Measurements from ENCODE around the gene ENAH. TPM values are rescaled to one million over a fixed set of nuclear protein-coding genes. Genes with fewer than 3 reads are reported as not detected.
"Not testable (repeated sequence)": the region's sequence is repeated elsewhere in the genome, so short reads cannot be mapped to it uniquely, and the experiment has no call there.

The ENAH gene
- total and polyA plus RNA-seq, 4 donors: 47.3 to 415 (median 115) TPM

- ATAC-seq (ENCODE audit: low FRiP score) (no peak), DNase-seq (no peak)
- H3K27me3 ChIP-seq (ENCODE audit: control insufficient read depth in 1 of 2, insufficient read depth in 2 of 2, low read length in 1 of 2): no peaks in the 10 kb centered on the region
- no peak overlapping the region for H3K27ac ChIP-seq (ENCODE audit: low read depth in 1 of 2, low read length in 2 of 2)
- intact Hi-C loops (cut with DNase I): no loop called here
- peaks cover 0 to 4% of the 10 kb centered on the region in 2 donors for H3K4me1 ChIP-seq (ENCODE audit: control insufficient read depth in 1 of 2, insufficient read depth in 2 of 2, low read length in 2 of 2)
- 62 to 73% methylated on average over 1 of the region's 1 CpG for WGBS, 2 donors
- no peaks in the 10 kb centered on the region for H3K36me3 ChIP-seq (ENCODE audit: control insufficient read depth in 1 of 2, insufficient read depth in 2 of 2, low read length in 1 of 2)
- H3K9me3 ChIP-seq (ENCODE audit: control insufficient read depth, low read length): no peaks in the 10 kb centered on the region
- H3K4me3 ChIP-seq (ENCODE audit: low read length in 2 of 2): no peak overlapping the region
Observed at GRCh38 chr1:225522588-225523262, 130.2 kb downstream of the ENAH start.

GRCh38 chr1:225520587-225521227 lies 132.2 kb downstream of the ENAH start:
- DNase-seq: no peak
- no peak overlapping the region for H3K27ac ChIP-seq (ENCODE audit: low read depth in 1 of 2, low read length in 2 of 2)
- H3K36me3 ChIP-seq (ENCODE audit: control insufficient read depth in 1 of 2, insufficient read depth in 2 of 2, low read length in 1 of 2): no peaks in the 10 kb centered on the region
- H3K4me1 ChIP-seq (ENCODE audit: control insufficient read depth in 1 of 2, insufficient read depth in 2 of 2, low read length in 2 of 2): peaks cover 0 to 4% of the 10 kb centered on the region in 2 donors
- intact Hi-C loops (cut with DNase I): no loop called here
- no peak for ATAC-seq (ENCODE audit: low FRiP score)
- WGBS, 2 donors: 98% methylated on average over 7 of the region's 7 CpGs
- no peaks in the 10 kb centered on the region for H3K27me3 ChIP-seq (ENCODE audit: control insufficient read depth in 1 of 2, insufficient read depth in 2 of 2, low read length in 1 of 2)
- H3K4me3 ChIP-seq (ENCODE audit: low read length in 2 of 2): no peak overlapping the region
- no peaks in the 10 kb centered on the region for H3K9me3 ChIP-seq (ENCODE audit: control insufficient read depth, low read length)

GRCh38 chr1:225519166-225519863 lies 133.6 kb downstream of the ENAH start:
- DNase-seq (no peak), ATAC-seq (ENCODE audit: low FRiP score) (no peak)
- 89 to 92% methylated on average over 19 of the region's 19 CpGs for WGBS, 2 donors
- intact Hi-C loops (cut with DNase I): no loop called here
- H3K4me1 ChIP-seq (ENCODE audit: control insufficient read depth in 1 of 2, insufficient read depth in 2 of 2, low read length in 2 of 2): peaks cover 0 to 6% of the 10 kb centered on the region in 2 donors
- no peaks in the 10 kb centered on the region for H3K27me3 ChIP-seq (ENCODE audit: control insufficient read depth in 1 of 2, insufficient read depth in 2 of 2, low read length in 1 of 2)
- no peak overlapping the region for H3K4me3 ChIP-seq (ENCODE audit: low read length in 2 of 2)
- no peaks in the 10 kb centered on the region for H3K36me3 ChIP-seq (ENCODE audit: control insufficient read depth in 1 of 2, insufficient read depth in 2 of 2, low read length in 1 of 2)
- H3K27ac ChIP-seq (ENCODE audit: low read depth in 1 of 2, low read length in 2 of 2): no peak overlapping the region
- no peaks in the 10 kb centered on the region for H3K9me3 ChIP-seq (ENCODE audit: control insufficient read depth, low read length)

GRCh38 chr1:225517697-225518096 lies 135.2 kb downstream of the ENAH start:
- H3K4me3 ChIP-seq (ENCODE audit: low read length in 2 of 2): no peak overlapping the region
- 91 to 92% methylated on average over 8 of the region's 8 CpGs for WGBS, 2 donors
- DNase-seq (no peak), ATAC-seq (ENCODE audit: low FRiP score) (no peak)
- H3K27me3 ChIP-seq (ENCODE audit: control insufficient read depth in 1 of 2, insufficient read depth in 2 of 2, low read length in 1 of 2): no peaks in the 10 kb centered on the region
- H3K4me1 ChIP-seq (ENCODE audit: control insufficient read depth in 1 of 2, insufficient read depth in 2 of 2, low read length in 2 of 2): peaks cover 0 to 6% of the 10 kb centered on the region in 2 donors
- no peaks in the 10 kb centered on the region for H3K9me3 ChIP-seq (ENCODE audit: control insufficient read depth, low read length)
- H3K36me3 ChIP-seq (ENCODE audit: control insufficient read depth in 1 of 2, insufficient read depth in 2 of 2, low read length in 1 of 2): no peaks in the 10 kb centered on the region
- no peak overlapping the region for H3K27ac ChIP-seq (ENCODE audit: low read depth in 1 of 2, low read length in 2 of 2)
- intact Hi-C loops (cut with DNase I): no loop called here

GRCh38 chr1:225517221-225517620 lies 135.7 kb downstream of the ENAH start:
- H3K4me3 ChIP-seq (ENCODE audit: low read length in 2 of 2): no peak overlapping the region
- WGBS, 2 donors: 98 to 99% methylated on average over 6 of the region's 6 CpGs
- H3K27me3 ChIP-seq (ENCODE audit: control insufficient read depth in 1 of 2, insufficient read depth in 2 of 2, low read length in 1 of 2): no peaks in the 10 kb centered on the region
- H3K9me3 ChIP-seq (ENCODE audit: control insufficient read depth, low read length): no peaks in the 10 kb centered on the region
- H3K36me3 ChIP-seq (ENCODE audit: control insufficient read depth in 1 of 2, insufficient read depth in 2 of 2, low read length in 1 of 2): no peaks in the 10 kb centered on the region
- intact Hi-C loops (cut with DNase I): no loop called here
- peak overlapping the region in 1 of 2 donors; percentile 38 for H3K27ac ChIP-seq (ENCODE audit: low read depth in 1 of 2, low read length in 2 of 2)
- H3K4me1 ChIP-seq (ENCODE audit: control insufficient read depth in 1 of 2, insufficient read depth in 2 of 2, low read length in 2 of 2): peaks cover 0 to 6% of the 10 kb centered on the region in 2 donors
- no peak for ATAC-seq (ENCODE audit: low FRiP score)
- DNase-seq: no peak

- WGBS, 2 donors: 40 to 42% methylated on average over 3 of the region's 3 CpGs
- DNase-seq (no peak), ATAC-seq (ENCODE audit: low FRiP score) (no peak)
- Histone ChIP-seq H3K27me3 (ENCODE audit: control insufficient read depth in 1 of 2, insufficient read depth in 2 of 2, low read length in 1 of 2) (no peaks in the 10 kb centered on the region), H3K4me3 (ENCODE audit: low read length in 2 of 2) (no peak overlapping the region), H3K27ac (ENCODE audit: low read depth in 1 of 2, low read length in 2 of 2) (no peak overlapping the region), H3K9me3 (ENCODE audit: control insufficient read depth, low read length) (no peaks in the 10 kb centered on the region), H3K4me1 (ENCODE audit: control insufficient read depth in 1 of 2, insufficient read depth in 2 of 2, low read length in 2 of 2) (peaks cover 0 to 6% of the 10 kb centered on the region in 2 donors), H3K36me3 (ENCODE audit: control insufficient read depth in 1 of 2, insufficient read depth in 2 of 2, low read length in 1 of 2) (no peaks in the 10 kb centered on the region)
- intact Hi-C loops (cut with DNase I): no loop called here
Observed at GRCh38 chr1:225514671-225515081, 138.2 kb downstream of the ENAH start.

GRCh38 chr1:225513576-225513975 lies 139.3 kb downstream of the ENAH start:
- H3K4me1 ChIP-seq (ENCODE audit: control insufficient read depth in 1 of 2, insufficient read depth in 2 of 2, low read length in 2 of 2); DNase-seq; intact Hi-C loops (cut with DNase I); H3K4me3 ChIP-seq (ENCODE audit: low read length in 2 of 2); H3K36me3 ChIP-seq (ENCODE audit: control insufficient read depth in 1 of 2, insufficient read depth in 2 of 2, low read length in 1 of 2); ATAC-seq (ENCODE audit: low FRiP score); H3K27me3 ChIP-seq (ENCODE audit: control insufficient read depth in 1 of 2, insufficient read depth in 2 of 2, low read length in 1 of 2); H3K27ac ChIP-seq (ENCODE audit: low read depth in 1 of 2, low read length in 2 of 2); H3K9me3 ChIP-seq (ENCODE audit: control insufficient read depth, low read length): not testable (repeated sequence)
- 97 to 99% methylated on average over 9 of the region's 9 CpGs for WGBS, 2 donors

- H3K36me3 ChIP-seq (ENCODE audit: control insufficient read depth in 1 of 2, insufficient read depth in 2 of 2, low read length in 1 of 2): no peaks in the 10 kb centered on the region
- H3K4me3 ChIP-seq (ENCODE audit: low read length in 2 of 2): no peak overlapping the region
- no peaks in the 10 kb centered on the region for H3K9me3 ChIP-seq (ENCODE audit: control insufficient read depth, low read length)
- DNase-seq (no peak), ATAC-seq (ENCODE audit: low FRiP score) (no peak)
- peaks cover 2% of the 10 kb centered on the region in 2 donors for H3K4me1 ChIP-seq (ENCODE audit: control insufficient read depth in 1 of 2, insufficient read depth in 2 of 2, low read length in 2 of 2)
- no peaks in the 10 kb centered on the region for H3K27me3 ChIP-seq (ENCODE audit: control insufficient read depth in 1 of 2, insufficient read depth in 2 of 2, low read length in 1 of 2)
- intact Hi-C loops (cut with DNase I): no loop called here
- no peak overlapping the region for H3K27ac ChIP-seq (ENCODE audit: low read depth in 1 of 2, low read length in 2 of 2)
- WGBS, 2 donors: 88 to 89% methylated on average over 4 of the region's 4 CpGs
Observed at GRCh38 chr1:225511828-225512381, 141.0 kb downstream of the ENAH start.
